Middle frontal gyrus (tissue), 1 donor: ENCODE measurements around the gene LFNG.

ENCODE experiments used
- DNase-seq: peaks from one replicate; pipeline ENCODE4 v3.0.0-alpha.2; 2015; ENCODE audit warnings: low spot score; ENCODE audit errors: extremely low spot score

The LFNG gene

GRCh38 chr7:2568521-2569223 lies 49.1 kb downstream of the LFNG start:
- DNase-seq, result no peak

DNA sequence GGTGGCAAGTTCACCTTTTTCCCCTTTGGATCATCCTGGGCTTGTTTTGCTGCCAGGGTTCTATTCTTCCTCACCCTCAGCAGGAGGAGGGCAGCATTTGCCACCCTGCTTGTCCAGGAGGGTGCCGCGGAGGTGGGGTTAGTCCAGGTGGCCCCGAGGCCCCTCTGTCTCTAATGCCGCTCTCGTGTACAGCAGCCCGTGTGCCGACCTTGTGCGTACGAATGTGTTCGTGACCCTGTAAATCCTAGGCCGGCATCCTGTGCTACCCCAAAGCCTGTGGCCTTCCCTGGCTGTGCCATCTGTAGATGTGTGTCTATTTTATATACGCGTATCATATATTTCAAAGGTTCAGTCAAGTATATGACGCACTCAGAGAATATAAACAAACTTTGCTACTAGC lies 49.8 kb downstream of the LFNG start:
- no peak for DNase-seq

DNA sequence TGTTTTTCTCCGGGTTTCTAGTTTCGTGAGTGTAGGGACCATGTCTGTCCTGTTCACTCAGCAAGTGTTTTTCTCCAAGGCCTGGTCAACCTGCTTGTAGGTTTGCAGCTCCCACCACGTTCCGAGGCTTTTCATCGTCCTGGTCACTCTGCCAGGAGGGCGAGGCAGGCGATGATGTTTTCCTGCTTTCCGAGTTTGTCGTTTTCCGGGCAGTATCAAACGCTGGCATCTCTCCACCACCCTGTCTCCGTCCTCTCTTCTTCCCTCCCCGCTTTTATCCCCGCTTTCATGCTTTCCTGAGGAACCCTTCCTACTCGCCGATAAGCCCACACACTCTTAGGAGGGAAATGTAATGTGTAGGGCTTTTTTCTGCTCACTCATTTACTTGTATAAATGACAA lies 50.4 kb downstream of the LFNG start:
- DNase-seq, result no peak

GRCh38 chr7:2571409-2571808 lies 51.8 kb downstream of the LFNG start:
- DNase-seq, result no peak

DNA sequence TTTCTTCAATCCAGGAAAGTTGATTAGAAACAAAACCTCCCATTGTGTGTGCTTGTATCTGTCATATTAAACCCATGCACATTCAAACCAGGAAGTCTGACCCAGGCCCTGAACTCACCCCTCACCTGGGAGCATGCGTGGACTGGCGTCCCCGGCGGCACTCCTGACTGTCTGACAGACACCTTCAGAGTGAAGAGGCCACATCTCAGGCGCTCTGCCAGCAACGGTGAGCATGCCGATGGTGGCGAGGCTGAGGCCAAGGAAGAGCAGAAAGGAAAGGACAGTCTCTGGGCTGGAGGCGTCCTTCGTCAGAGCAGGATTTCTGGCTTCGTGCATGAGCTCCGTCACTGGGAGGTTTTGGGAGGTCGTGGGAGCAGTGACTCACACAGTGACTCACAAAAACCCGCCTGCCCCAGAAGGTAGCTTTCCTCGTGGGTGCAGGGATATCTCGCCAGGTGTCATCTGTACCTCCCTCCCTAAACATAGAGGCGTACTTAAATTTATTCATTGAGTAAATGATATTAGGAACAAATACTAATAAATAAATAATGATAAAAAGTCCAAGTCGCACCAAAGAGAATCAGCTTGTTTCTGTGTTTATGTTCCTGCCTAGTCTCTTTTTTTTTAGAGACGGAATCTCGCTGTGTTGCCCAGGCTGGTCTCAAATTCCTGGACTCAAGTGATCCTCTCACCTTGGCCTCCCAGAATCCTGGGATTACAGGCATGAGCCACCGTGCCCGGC lies 52.7 kb downstream of the LFNG start:
- DNase-seq, result no peak

GRCh38 chr7:2573761-2574160 lies 54.2 kb downstream of the LFNG start:
- DNase-seq, result no peak

GRCh38 chr7:2575046-2575732 lies 55.6 kb downstream of the LFNG start:
- no peak for DNase-seq

DNA sequence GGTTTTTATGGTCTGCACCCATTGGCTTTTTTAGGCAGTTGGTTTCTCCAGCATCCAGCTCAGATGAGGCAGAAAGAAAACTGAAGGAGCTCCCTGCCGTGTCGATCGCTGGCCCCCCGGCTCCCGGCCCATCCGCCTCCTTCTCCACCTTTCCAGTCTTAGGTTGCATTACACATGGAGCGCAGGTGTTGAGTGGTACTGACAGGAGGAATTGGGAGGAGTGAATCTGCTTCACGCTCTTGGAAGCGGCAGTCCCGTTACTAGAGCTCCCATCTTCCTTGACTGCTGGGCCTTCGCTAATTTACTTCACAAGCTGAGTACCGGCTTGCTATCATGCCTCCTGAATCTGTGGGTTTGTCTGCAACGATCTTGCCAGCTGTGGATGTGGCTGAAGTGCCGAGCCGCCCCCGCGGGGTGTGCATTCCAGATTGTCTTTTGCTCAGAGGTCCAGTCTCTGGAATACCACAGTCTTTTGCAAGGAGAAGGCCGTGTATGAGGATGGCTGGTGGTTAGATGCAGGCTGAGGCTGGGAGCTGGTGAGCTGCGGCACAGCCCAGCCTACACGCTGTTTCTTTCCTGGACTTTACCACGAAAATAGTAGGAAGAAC lies 56.3 kb downstream of the LFNG start:
- DNase-seq, result no peak

- DNase-seq, result no peak
Observed at GRCh38 chr7:2576742-2577491, 57.3 kb downstream of the LFNG start.
